NCI-H2171 (cell line): ENCODE data around the gene LONP1.
"Not testable (repeated sequence)": the region's sequence is repeated elsewhere in the genome, so short reads cannot be mapped to it uniquely, and the experiment has no call there.

Experiments used
- DNase-seq: peaks from one replicate; lab custom pipeline; 2025; lab: John Stamatoyannopoulos, UW

The LONP1 gene

DNA sequence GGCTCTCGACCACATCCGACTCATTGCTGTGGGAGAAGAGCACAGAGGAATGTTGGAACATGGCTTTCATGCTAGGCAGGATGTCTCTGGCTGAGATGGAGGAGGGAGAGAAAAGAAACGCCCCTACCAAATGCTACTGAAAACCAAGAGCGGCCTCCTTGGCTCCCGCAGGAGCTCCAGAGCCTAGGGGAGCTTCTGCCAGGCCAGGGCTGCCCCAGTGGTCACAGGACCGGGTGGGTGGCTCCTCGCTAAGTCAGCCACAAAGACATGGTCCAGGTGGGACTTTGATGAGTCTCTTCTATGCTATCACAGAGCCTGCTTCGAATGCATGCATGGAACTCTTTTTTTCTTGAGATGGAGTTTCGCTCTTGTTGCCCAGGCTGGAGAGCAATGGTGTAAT, 6.7 kb downstream of the LONP1 start:
- no peak for DNase-seq

DNA sequence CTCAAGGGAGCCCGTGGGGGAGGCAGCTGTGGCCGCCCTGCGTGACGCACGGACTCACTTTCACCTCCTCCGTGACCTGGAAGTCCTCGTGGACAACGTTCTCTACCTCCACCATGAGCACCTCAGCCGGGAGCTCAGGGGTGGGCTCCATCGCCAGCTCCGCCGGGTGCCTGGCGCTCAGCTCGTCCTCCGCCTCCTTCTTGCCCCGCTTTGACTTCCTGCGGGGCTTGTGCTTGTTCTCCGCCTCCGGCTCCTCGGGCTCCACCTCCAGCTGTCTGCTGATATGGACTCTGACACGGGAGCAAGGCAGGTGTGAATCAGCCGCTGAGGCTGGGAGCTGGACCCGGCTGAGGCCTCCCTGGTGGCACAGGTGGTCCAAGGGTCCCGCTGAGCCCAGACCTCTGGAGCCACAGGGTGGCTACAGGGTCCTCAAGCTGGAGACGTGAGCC, 8.2 kb downstream of the LONP1 start:
- no peak for DNase-seq

DNA sequence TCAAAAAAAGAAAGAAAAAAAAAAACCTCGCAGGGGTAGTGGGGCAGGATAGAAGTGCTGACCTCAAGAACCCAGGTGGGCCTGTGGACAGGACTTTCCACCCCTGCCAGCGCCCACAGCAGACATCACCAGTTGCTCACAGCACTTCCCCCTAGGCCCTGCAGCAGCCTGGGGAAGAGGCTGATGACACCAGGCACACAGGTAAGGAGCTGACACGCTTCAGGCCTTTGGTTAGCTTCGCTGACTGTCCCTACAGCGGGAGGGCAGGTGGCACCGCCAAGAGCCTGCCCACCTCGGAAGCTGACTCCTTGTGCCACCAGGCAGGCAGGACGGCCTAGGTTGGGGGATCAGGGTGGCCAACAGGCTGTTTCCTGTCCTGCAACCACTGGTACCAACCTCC, 8.9 kb downstream of the LONP1 start:
- DNase-seq = no peak

DNA sequence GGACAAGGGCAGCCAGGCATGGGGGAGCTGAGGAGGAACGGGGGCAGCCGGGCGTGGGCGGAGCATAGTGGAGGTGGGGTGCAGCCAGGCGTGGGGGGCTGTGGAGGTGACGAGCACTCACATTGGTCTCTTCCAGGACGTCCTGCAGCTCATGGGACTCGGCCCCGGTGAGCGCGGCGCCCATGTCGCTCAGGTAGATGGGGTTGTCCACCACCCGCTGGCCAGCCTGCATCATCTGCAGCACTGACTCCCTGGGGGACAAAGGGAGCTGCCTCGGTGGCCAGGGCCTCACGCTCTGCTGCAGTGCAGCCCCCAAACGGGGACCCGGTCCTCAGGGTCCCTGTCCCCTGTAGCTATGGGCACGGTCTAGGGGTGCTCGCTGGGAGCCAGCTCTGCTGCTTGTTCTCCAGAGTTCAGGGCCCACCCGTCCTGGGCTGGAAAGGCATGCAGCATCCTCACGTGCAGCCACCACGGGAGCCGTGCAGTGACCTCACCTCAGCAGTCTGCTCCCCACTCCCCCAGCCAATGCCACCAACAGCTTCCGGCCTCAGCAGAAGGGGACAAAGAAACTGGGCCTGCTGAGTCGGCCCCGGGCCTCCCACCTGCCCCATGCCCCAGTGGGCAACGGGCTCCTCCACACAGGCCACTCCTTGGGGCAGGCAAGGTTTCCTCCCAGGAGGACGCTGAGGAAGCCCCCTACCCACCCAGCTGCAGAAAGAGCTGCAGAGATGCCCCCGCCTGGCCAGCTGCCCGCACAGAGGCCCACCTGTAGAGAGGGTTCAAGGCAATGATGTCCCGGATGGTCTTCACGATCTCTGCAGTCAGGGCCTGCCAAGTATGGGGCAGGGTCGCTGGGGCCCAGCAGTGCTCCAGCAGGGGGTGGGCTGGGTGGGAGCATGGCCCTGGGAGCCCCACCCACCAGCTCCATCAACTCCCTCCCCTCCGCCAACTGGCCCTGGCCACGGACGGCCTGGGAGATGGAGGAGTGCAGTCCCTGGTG, 12.1 kb downstream of the LONP1 start:
- no peak for DNase-seq

DNA sequence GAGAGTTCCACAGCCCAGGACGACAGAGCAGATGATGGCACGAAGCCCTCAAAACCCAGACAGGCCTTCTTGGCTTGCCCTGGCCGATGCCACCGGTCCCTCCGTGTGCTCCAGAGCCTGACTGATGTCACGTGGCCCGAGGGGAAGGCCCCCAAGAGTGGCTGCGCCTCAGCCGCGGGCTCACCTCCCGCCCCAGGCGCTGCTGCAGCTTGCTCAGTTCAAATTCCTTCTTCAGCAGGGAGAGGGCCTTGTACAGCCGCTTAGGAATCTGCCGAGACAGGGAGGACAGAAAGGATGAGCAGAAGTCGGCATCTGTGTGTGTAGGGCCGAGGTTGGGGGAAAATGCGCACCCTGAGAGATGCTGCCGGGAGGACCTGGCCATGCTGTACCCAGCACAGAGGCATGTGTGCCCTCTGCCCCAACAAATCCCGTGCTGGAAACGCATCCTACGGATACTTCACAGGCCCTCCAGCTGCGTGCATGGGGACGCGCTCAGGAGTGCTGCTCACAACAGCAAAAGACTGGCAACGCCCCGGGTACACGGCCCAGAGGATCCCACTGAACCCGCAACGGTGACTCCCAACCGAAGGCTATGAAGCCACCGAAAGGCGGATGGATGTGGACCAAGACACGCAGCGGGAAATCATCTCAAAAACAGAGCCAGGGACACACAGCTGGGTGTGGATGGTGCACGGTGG, 12.9 kb downstream of the LONP1 start:
- DNase-seq = no peak

DNA sequence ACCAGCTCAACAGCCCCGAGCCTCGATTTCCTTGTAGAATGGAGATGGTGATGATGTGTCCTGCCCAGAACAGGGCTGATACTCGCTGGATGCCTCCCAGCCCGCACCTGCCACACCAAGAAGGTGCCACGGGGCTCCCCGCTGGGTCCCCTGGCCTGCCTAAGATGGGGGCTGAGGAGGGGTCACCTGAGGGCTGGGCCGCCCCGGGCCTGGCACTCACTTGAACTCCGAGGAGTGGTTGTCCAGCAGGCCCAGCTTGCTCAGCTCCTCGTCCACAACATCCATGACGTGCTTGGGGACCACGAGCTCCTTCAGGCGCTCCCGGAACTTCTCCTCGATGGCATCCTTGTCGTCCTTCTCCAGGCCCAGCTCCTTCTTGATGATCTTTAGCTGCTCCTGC, 14.4 kb downstream of the LONP1 start:
- DNase-seq = no peak

DNA sequence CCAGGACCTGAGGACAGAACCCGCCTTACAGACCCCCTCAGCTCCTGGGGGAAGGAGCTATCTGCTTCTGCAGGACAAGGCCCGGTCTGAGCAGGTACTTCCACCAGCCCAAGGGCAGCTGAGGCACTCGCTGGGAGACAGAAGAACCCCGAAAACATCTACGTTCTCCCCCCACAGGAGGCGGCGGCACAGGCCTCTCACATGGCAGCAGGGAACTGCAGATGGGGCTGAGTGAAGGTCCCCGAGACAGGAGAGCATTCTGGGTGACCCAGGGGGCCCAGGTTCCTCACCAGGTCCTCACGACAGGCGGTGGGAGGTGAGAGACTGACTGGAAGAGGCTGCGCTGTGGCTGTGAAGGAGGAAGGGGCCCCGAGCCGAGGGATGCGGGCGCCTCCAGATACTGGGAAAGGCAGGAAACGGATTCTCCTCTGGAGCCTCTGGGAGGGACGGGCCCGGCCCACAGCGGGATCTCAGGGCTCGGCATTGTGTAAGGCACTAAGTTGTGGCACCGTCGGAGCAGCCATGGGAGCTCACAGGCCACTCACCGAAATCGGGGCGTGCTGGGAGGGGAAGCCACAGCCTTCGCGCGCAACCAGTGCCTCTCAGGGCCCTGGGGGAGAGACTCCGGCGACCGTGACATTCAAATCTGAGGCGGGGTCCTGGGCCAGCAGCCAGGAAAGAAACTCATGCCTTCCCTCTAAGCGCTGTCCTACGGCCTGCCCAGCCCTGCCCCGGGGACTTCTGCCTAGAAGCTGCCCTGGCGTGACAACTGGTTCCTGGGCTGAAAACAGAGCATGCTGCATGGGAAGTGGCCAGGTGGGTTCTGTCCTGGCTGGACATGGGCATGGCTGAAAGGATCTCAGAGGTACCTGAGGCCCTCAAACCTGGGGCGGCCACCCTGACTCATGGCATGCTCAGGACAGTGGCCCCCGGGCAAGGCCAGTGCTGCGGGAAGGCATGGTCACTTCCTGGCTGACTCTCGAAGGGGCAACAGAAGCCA, 15.8 kb downstream of the LONP1 start:
- no peak for DNase-seq

DNA sequence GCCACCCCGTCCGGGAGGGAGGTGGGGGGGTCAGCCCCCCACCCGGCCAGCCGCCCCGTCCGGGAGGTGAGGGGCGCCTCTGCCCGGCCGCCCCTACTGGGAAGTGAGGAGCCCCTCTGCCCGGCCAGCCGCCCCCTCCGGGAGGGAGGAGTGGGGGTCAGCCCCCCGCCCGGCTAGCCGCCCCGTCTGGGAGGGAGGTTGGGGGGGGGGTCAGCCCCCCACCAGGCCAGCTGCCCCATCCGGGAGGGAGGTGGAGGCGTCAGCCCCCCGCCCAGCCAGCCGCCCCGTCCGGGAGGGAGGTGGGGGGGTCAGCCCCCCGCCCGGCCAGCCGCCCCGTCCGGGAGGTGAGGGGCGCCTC, 17.9 kb downstream of the LONP1 start:
- DNase-seq = not testable (repeated sequence)

DNA sequence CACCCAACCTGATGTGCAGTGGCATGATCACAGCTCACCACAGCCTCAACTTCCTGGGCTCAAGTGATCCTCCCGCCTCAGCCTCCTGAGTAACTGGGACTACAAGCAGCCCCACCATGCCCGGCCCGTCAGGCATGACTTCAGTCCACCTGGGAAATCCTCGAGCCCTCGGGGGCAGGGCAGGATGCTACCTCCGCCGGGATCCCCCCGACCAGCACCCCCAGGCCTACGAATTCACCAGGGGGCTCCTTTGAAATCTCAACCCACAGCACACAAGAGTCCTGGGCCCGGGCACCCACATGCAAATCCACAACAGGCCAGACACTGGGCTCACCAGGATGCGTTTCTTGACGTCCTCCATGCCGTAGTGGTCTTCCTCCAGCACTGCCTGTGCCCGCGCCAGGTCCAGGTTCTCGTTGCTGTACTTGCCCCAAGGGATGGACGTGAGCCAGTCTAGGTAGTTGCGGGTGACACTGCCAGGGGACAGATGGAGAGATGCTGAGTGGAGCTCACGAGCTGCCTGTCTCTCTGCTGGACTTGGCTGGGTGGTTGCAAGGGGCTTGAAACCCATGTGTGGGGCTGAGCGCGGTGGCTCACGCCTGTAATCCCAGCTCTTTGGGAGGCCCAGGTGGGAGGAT, 19.4 kb downstream of the LONP1 start:
- no peak for DNase-seq

DNA sequence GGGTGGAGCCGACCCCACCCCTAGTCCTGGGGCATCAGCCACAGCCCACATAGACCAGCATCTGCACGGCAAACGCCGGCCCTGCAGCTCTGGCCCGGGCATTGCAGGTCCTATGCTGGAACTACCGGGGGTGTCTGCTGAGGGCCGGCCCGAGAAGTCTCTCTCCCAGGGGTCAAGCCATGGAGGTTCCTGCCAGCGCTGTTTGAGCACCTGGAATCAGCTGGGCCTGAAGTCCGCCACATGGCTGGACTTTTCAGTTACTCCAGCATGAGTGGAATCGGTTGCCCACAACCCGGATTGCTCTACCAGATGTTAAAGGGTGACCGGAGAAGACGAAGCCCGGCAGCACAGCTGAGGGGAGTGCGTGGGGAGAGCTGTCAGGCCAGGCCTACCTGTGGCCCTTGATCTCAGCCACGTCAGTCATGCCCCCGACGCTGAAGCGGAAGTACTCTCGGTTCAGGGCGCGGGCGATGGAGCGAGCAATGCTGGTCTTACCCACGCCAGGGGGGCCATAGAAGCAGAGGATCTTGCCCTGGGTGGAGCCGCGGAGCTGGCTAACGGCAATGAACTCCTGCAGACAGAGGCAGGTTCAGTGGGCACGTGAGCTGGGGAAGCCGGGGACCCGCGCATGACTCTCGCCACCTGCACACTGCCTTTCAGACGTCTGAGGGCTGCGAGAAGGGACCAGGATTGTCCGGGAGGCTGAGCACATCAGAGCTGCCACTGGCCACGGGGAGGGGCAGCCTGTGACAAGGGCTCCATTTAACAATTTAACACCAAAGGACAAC, 21.1 kb downstream of the LONP1 start:
- no peak for DNase-seq

DNA sequence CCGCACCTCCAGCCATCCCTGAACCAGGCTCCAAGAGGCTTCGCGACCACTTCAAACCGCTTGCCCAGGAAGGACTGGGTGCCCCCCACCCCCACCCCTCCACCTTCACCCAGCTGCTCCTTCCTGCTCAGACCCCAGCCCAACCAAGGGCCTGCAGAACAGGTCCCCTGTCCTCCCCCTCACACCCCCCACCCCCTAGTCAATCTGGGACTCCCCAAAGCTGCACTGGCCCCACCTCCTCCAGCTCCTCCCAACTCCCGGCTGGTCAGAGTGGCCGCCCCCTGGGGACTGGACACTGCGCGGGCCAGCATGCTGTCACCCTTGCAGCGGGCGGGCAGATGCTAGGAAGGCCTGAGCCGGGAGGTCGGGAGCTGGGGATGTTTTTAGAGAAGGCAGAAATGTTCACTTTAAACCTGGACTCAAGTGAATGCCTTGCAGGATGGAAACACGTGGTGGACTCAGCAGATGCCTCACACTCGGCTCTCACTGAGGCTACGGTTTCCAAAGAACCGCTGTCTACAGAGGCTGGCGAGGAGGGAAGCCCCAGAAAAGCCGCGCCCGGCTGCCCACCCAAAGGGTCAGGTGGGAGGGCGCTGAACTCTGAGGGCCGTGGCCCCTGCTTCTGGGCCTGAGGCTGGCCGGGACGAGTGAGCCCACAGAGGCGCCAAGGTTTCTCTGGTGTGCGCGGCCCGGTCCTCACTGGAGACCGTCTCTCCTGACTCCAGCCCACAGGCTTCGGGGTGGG, 21.9 kb downstream of the LONP1 start:
- no peak for DNase-seq

DNA sequence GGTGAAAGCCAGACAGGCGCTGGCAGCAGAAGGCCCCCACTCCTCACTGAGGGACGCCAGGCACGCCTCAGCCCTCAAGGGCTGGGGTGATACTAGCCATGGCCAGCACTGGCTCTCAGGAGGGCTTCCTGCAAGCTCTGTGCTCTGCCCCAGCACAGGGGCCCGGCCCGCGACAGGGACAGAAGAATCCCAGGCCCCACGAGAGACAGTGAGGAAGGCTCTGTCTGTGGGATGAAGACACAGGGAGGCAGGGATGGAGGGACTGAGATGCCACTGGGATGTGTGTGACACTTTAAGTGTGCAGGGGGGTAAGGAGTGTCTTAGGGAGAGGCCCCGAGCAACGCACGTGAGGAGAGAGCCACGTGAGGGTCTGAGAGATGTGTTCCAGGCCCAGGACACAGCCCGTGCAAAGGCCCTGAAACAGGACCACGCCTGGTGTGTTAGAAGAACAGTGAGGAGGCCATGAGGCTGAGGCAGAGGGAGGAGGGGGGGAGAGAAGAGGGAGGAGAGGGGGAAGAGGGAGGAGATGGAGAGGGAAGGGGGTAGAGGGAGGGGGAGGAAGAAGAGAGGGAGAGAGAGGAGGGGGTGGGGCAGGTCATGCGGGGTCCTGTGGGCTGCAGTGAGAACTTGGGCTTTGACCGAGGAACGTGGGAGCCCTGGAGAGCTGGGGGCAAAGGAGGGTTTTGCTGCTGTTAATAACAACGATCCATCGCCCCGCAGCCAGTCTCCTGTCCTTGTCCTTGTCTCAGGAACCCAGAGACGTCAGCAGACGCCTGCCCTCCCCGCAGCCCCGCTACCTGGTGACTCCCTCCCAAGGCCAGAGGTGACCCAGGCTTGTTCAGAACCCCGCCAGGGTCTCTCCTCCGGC, 22.7 kb downstream of the LONP1 start:
- no peak for DNase-seq

DNA sequence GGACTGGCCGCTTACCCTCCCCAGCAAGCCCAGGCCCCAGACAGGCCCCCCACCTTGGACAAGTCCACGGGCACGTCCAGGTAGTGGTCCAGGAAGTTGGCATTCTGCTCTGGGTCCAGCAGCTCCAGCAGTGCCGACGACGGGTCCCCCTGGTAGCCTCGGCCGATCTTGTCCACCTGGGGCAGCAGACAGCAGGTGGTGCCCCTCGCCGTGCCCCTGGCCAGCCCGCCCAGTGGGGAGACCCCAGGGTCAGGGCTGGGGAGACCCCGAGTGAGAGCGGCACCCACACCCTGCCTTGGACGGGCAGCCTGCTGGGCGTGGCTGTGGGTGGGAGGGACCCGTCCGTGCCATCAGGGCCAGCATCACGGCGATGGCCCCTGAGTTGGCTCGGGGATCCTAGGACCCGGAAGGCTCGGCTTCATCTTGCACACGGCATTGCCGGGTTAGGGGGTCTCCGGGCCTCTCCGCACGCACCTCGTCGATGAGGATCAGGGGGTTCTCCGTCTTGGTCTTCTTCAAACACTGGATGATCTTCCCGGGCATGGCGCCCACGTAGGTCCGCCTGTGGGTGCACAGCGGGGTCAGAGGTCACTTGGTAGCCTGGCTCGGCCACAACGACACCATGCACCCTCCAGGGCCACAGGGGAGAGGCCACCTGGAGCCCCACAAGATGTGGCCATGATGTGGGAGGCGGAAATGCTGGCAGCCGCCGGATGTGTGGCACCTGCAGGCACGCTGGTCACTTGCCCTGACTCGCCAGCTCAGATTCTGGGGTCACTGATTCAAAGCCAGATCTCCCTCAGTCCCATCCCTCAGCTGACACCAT, 23.5 kb downstream of the LONP1 start:
- no peak for DNase-seq

DNA sequence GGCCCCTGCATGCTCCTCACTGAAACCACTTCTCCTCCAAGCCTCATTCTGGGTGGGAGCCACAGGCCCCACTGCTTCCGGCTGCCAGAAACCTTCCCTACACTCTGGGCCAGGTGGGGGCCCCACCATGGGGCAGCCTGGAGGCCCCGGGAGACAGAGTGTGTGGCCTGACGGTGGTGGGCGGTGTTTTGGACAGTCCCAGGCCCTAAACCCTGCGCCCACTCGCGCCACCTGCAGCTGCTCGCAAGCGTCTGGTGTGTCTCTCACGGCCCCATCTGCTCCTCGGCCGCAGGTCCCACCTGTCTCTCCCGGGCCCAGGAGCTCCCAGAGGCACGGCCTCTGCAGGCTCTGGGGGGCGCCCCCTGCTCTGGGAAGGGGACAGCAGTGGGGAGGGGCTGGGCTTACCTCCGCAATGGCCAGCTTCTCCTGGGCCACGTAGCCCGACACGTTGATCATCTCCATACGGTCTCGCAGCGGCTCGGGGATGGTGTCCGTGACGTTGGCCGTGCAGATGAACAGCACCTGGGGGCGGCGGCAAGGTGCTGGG, 24.2 kb downstream of the LONP1 start:
- no peak for DNase-seq

DNA sequence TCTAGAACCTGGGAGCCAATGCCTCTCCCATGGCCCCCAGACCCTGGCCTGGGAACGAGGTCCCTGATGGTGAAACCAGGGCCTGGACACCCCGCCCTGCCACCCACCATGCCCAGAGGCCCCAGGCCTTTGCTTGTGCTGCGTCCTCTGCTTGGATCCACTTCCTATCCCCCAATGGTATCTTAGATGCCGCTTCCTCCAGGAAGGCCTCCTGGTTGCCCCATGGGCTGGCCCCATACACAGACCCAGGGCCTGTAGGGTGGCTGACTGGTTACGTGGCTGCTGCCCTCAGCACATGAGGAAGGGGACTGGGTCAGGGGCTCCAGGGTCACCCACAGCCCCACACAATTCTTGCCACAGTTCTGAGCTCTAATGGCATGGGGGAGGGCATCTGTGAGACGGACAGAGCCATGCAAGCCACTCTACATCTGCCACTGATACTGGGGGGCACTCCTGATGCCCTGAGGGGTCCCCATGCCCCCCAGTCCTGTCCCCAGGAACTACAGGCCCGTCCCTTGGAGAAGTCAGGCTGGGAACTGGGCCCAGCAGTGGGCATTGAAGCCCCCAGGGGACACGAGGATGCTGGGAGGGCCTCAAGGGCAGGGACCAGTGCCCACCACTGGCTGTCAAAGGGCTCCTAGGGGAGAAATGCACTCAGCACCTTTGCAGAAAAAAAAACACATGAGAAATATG, 24.8 kb downstream of the LONP1 start:
- no peak for DNase-seq

DNA sequence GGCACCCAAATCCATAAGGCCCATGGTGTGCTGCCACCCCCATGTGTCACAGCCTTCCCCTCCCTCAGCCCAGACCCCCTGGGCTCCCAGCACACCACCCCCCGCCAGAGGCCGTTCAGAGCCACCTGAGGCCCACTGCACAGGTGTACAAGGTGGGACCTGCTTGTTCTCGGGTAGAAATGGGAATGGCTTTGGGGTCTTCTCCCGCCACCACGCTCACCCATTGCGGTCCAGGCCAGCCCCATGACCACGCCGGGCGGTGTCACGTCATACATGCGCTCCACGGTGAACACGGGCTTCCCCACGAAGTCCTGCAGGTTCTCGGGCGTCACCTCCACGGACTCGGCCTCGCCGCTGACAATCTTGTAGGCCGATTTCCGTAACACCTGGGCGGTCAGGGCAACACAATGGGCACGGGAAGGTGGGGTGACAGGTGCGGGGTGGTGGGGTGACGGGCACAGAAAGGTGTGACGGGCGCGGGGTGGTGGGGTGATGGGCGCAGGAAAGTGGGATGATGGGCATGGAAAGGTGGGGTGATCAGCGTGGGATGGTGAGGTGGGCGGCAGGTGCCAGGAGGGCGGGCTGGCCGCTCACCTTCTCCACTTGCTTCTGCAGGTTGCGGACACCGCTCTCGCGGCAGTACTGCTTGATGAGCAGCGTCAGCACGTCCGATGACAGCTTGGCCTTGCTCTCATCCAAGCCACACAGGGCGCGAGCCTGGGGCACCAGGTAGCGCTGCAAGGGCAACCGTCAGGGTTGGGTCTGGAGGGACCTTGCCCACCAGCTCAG, 25.6 kb downstream of the LONP1 start:
- DNase-seq = no peak
